OCI-LY1 (cell line): ENCODE measurements around the gene FST.

Experiments
- H2AFZ ChIP-seq: fragments of 200-600 bp; sonication (generic), shearing (Covaris generic); 2 replicates; pipeline ENCODE4 v1.6.0; 2014; ENCODE audit warnings: antibody characterized with exemption, mild to moderate bottlenecking, low read length
- H3F3A ChIP-seq: fragments of 200-600 bp; sonication (generic), shearing (Covaris generic); 2 replicates; pipeline ENCODE4 v1.6.0; 2014; ENCODE audit warnings: mild to moderate bottlenecking, antibody characterized with exemption, low read length, moderate library complexity; ENCODE audit not compliant: insufficient read depth
- H3K27ac ChIP-seq: fragments of 200-600 bp; sonication (generic); 2 replicates; pipeline ENCODE4 v1.5.1; 2014; ENCODE audit warnings: low read length, mixed run types, mild to moderate bottlenecking, low read depth; ENCODE audit not compliant: poor library complexity, severe bottlenecking
- H3K27me3 ChIP-seq: fragments of 200-600 bp; sonication (generic); 2 replicates; pipeline ENCODE4 v1.6.0; 2014; ENCODE audit warnings: antibody characterized with exemption, mild to moderate bottlenecking, low read length, moderate library complexity; ENCODE audit not compliant: insufficient read depth
- H3K36me3 ChIP-seq: fragments of 200-600 bp; sonication (generic); 2 replicates; pipeline ENCODE4 v1.6.1; 2014; ENCODE audit warnings: mild to moderate bottlenecking, antibody characterized with exemption, low read length, moderate library complexity, mixed read lengths; ENCODE audit not compliant: insufficient read depth
- H3K4me1 ChIP-seq: fragments of 200-600 bp; sonication (generic); 2 replicates; pipeline ENCODE4 v1.5.1; 2014; ENCODE audit warnings: mild to moderate bottlenecking, low read length, moderate library complexity; ENCODE audit not compliant: insufficient read depth, severe bottlenecking
- H3K4me2 ChIP-seq: fragments of 200-600 bp; sonication (generic), shearing (Covaris generic); 2 replicates; pipeline ENCODE4 v1.6.1; 2014; ENCODE audit warnings: low read length
- H3K4me3 ChIP-seq: fragments of 200-600 bp; sonication (generic); 2 replicates; pipeline ENCODE4 v1.5.1; 2014; ENCODE audit warnings: low read length, low read depth, mild to moderate bottlenecking, mixed read lengths; ENCODE audit not compliant: poor library complexity, severe bottlenecking
- H3K79me2 ChIP-seq: fragments of 200-600 bp; shearing (Covaris generic); 2 replicates; pipeline ENCODE4 v1.6.1; 2016; ENCODE audit warnings: mixed run types, low read length, mixed read lengths; ENCODE audit not compliant: insufficient read depth
- H3K9ac ChIP-seq: fragments of 200-600 bp; sonication (generic), shearing (Covaris generic); 2 replicates; pipeline ENCODE4 v1.6.1; 2014; ENCODE audit warnings: mild to moderate bottlenecking, low read length, mixed read lengths
- H3K9me2 ChIP-seq: fragments of 200-600 bp; sonication (generic), shearing (Covaris generic); 2 replicates; pipeline ENCODE4 v1.6.1; 2014; ENCODE audit warnings: low read depth, mild to moderate bottlenecking, low read length, mixed read lengths
- H3K9me3 ChIP-seq: fragments of 200-600 bp; shearing (Covaris generic); 2 replicates; pipeline ENCODE4 v1.6.1; 2014; ENCODE audit warnings: low read length, mixed read lengths
- H4K20me1 ChIP-seq: fragments of 200-600 bp; sonication (generic), shearing (Covaris generic); 2 replicates; pipeline ENCODE4 v1.6.0; 2016; ENCODE audit warnings: mild to moderate bottlenecking, low read length; ENCODE audit not compliant: insufficient read depth
- EZH2 ChIP-seq: fragments of 200-600 bp; sonication (generic), shearing (Covaris generic); IDR thresholded peaks from 2 replicates; pipeline ENCODE4 v1.8.0; 2017; ENCODE audit warnings: borderline replicate concordance, mixed run types, mild to moderate bottlenecking, antibody characterized with exemption, low read length, moderate library complexity, mixed read lengths
- TF ChIP-seq, protein P1 (sequence below): fragments of 200-600 bp; sonication (generic), shearing (Covaris generic); IDR thresholded peaks from 2 replicates; pipeline ENCODE4 v1.5.1; 2017; ENCODE audit warnings: mild to moderate bottlenecking, antibody characterized with exemption, low read length, moderate library complexity, mixed read lengths

The FST gene

DNA sequence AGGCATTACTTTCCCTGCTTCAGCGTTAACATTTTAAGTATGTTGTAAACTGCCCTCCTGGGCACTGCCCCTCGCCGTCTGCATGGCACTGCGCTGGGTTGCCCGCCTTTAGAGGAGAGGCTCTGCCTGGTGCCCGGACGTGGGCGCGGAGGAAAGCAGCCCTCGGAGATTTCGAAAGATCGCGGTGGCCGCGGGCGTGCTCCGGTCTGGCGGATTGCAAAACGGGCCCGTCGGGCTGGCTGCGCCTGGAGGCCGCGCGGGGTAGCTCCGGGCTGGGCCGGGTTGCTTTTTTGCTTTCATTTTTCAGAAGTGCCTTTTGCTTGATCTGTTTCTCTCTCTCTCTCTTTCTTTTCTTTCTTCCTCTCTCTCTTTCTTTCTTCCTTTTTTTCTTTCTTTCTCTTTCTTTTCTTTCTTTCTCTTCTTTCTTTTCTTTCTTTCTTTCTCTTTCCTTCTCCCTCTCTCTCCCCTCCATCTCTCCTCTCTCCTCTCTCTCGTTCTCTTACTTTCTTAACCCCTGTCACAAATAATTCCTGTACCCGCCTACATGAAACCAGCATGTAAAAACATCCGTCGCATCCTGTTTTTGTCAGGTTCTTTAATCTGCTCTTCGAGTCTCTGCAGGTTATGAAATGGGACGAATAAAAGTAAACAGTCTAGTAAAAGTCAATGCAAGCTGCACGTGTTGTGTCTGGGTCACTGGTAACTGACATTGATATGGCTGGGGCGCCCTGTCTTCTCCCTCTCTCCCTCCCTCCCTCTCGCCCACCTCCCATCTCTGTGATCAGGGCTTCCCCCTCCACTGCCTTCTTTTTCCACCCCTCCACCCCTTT is 1.7 kb downstream of the FST start:
- Histone ChIP-seq H3K79me2 (no peaks in the 10 kb centered on the region), H3K9ac (peak overlapping the region; percentile 46), H3K27me3 (no peaks in the 10 kb centered on the region)

DNA sequence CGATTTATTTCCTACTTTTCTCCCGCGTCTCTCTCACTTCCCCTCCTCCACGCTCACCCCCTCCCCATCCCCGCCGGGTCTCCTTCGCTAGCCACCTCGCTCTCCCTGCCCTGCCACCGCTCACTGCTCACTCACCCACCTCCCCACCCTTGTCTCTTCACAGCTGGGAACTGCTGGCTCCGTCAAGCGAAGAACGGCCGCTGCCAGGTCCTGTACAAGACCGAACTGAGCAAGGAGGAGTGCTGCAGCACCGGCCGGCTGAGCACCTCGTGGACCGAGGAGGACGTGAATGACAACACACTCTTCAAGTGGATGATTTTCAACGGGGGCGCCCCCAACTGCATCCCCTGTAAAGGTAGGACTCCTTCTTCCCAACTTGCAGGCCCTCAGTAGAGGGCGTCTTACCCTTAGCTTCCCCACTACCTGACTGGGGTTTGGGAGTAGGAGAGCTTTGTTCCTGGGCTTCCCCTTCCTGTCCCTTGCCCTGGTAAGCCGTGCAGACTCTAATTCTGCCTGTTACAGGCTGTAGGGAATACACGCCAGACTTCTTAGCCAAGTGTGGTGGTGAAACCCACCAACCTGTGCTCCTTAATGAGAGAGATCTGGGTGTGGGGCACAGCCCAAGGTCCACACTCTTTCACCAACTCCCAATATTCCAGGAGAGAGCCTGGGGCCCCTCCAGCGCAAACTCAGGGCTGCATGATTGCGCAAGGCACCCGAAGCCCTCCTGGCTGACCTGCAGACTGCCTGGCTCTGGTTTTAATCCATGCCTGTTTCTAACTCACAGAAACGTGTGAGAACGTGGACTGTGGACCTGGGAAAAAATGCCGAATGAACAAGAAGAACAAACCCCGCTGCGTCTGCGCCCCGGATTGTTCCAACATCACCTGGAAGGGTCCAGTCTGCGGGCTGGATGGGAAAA is 2.5 kb downstream of the FST start:
- Histone ChIP-seq H3K4me2 (peak overlapping the region; percentile 64), H3K27me3 (0 out of 2 replicates have a peak, but pooled peaks cover under 1% of the 10 kb centered on the region), H3K9ac (peak overlapping the region; percentile 46; the same call in 1 of the 2 replicates), H3K4me1 (peaks cover 24% of the 10 kb centered on the region), H4K20me1 (no peaks in the 10 kb centered on the region), H3K9me3 (no peaks in the 10 kb centered on the region), H3K9me2 (no peaks in the 10 kb centered on the region), H3K27ac (no peak overlapping the region), H3K79me2 (no peaks in the 10 kb centered on the region), H3K36me3 (no peaks in the 10 kb centered on the region), H3K4me3 (peak overlapping the region; percentile 52), H3F3A (no peaks in the 10 kb centered on the region), H2AFZ (peak overlapping the region; percentile 15; the same call in 1 of the 2 replicates)
- TF ChIP-seq, protein P1, sequence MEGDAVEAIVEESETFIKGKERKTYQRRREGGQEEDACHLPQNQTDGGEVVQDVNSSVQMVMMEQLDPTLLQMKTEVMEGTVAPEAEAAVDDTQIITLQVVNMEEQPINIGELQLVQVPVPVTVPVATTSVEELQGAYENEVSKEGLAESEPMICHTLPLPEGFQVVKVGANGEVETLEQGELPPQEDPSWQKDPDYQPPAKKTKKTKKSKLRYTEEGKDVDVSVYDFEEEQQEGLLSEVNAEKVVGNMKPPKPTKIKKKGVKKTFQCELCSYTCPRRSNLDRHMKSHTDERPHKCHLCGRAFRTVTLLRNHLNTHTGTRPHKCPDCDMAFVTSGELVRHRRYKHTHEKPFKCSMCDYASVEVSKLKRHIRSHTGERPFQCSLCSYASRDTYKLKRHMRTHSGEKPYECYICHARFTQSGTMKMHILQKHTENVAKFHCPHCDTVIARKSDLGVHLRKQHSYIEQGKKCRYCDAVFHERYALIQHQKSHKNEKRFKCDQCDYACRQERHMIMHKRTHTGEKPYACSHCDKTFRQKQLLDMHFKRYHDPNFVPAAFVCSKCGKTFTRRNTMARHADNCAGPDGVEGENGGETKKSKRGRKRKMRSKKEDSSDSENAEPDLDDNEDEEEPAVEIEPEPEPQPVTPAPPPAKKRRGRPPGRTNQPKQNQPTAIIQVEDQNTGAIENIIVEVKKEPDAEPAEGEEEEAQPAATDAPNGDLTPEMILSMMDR, result peak; percentile 63
- TF ChIP-seq EZH2, result no peak

More for the DNA sequence above, 1.7 kb downstream of the FST start:
- Histone ChIP-seq H2AFZ (peak overlapping the region; percentile 91), H3K9me2 (no peaks in the 10 kb centered on the region), H3K27ac (no peak overlapping the region), H4K20me1 (no peaks in the 10 kb centered on the region), H3K9me3 (no peaks in the 10 kb centered on the region), H3K4me3 (peak overlapping the region; percentile 52), H3F3A (no peaks in the 10 kb centered on the region), H3K36me3 (no peaks in the 10 kb centered on the region), H3K4me1 (peaks cover 24% of the 10 kb centered on the region), H3K4me2 (peak overlapping the region; percentile 64)
- no peak for TF ChIP-seq EZH2
- TF ChIP-seq, protein P1, result no peak

DNA sequence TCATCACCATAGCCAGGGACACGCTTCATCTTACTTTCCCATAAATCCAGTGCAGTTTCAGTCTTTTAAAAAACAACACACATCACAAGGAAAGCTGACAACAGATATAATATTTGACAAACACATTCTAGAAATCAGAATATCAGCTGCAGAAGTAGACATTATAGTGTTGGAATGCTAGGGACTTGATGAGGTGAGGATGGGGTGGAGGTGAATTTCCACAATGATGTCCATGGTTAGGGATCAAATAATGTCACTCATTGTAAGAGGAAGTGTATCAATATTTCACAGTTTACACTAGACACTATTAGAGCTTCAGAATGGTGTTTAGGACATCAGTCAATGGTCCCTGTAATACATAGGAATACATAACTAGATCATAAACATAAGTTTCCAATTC is 7.0 kb downstream of the FST start:
- no peaks in the 10 kb centered on the region for H3K79me2 ChIP-seq
- no peak for TF ChIP-seq EZH2
- TF ChIP-seq, protein P1, result no peak

More for the DNA sequence above, 7.0 kb downstream of the FST start:
- no peaks in the 10 kb centered on the region for H3K9me2 ChIP-seq
- no peak overlapping the region for H3K27ac ChIP-seq
- peaks cover 6% of the 10 kb centered on the region for H3K4me1 ChIP-seq
- H3K9me3 ChIP-seq, result no peaks in the 10 kb centered on the region
- no peaks in the 10 kb centered on the region for H4K20me1 ChIP-seq
- H3K4me3 ChIP-seq, result no peak overlapping the region
- no peak overlapping the region for H2AFZ ChIP-seq
- H3K4me2 ChIP-seq, result no peak overlapping the region
- no peaks in the 10 kb centered on the region for H3K36me3 ChIP-seq
- H3F3A ChIP-seq, result no peaks in the 10 kb centered on the region
- 0 out of 2 replicates have a peak, but pooled peaks cover 4% of the 10 kb centered on the region for H3K27me3 ChIP-seq
- H3K9ac ChIP-seq, result no peak overlapping the region
